Measurements from ENCODE around the gene RIMOC1. TPM values are rescaled to one million over a fixed set of nuclear protein-coding genes. Genes with fewer than 3 reads are reported as not detected.

Gene RIMOC1
- total and polyA plus RNA-seq, 10 of the 15 experiments (the other 5 are each of a cell fraction or from before 2014, with no cell fraction given): 3.9 to 33.1 (median 16.0) TPM

DNA sequence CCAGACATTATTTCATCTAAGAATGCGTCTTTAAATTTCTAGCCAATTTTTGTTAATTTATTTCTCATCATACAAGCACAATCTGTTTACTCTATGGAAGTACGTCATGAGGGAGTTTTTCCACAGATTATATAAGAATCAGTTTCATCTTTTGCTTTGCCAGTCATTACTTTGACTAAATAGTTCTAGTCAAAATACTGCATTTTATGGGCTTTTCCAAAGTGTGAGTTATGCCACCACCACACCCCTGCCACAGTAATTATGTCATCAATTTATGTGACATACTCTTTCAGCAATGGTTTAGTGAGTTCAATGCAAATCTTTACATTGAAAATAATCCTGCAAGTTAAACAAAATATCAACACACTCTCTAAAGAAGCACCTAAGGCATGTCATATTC is 2.0 kb downstream of the RIMOC1 start:
- in situ Hi-C loops (cut with MboI) (loop anchor here (25.0 kb wide), 1 partner anchor 1706 kb away; the partner anchor contains the start of gene NNT), intact Hi-C loops (cut with micrococcal nuclease; ENCODE audit: unreplicated experiment) (no loop called here)
- ATAC-seq: no peak
- BruUV-seq (replicated peaks): no TSS peak
- no peak overlapping the region for H2AFZ ChIP-seq (ENCODE audit: control insufficient read depth, low read depth, low read length)
- ChIA-PET POLR2A (no interaction called here), CTCF (no interaction called here), RAD21 (ENCODE audit: unreplicated experiment) (interaction anchor here (0.8 kb wide), 1 partner anchor 50 kb away, joined by 3 read pairs; no protein-coding TSS in a partner anchor), SMC1A (ENCODE audit: uncharacterized antibody, unreplicated experiment) (interaction anchor here (2.9 kb wide), 1 partner anchor 40 kb away, joined by 16 read pairs; no protein-coding TSS in a partner anchor)
- peak overlapping the region; percentile 33; the same call in 1 of the 2 replicates for H3K4me3 ChIP-seq
- H3K36me3 ChIP-seq (ENCODE audit: control insufficient read depth in 2 of 2, insufficient read depth in 2 of 2, low read length in 1 of 2): peaks cover 2 to 7% of the 10 kb centered on the region in 2 experiments; a peak in 3 of 4 replicates
- H3K9ac ChIP-seq (ENCODE audit: control insufficient read depth, insufficient read depth, low read length): no peak overlapping the region
- 100% methylated on average over 2 of the region's 2 CpGs for WGBS (ENCODE audit: insufficient coverage, insufficient replicate concordance, low lambda C conversion rate, missing lambda C conversion rate)
- no peaks in the 10 kb centered on the region for H3K27me3 ChIP-seq (replicated peaks in 1 of 2; ENCODE audit: control insufficient read depth in 2 of 2, insufficient read depth in 2 of 2, low read length in 1 of 2)
- no peaks in the 10 kb centered on the region for H4K20me1 ChIP-seq (ENCODE audit: control insufficient read depth, insufficient read depth)
- DNase-seq (ENCODE audit: low read depth, low spot score): no peak
- H3K4me1 ChIP-seq (ENCODE audit: control insufficient read depth, insufficient read depth, low read length): peaks cover 5% of the 10 kb centered on the region
- no peak for TF ChIP-seq NR2F1 (conservative IDR thresholded peaks at IDR 0.05)
- TF ChIP-seq BRCA1 (IDR thresholded peaks at IDR 0.05; ENCODE audit: low read depth, low read length): no peak
- no peak for FAIRE-seq
- no peak overlapping the region for H3K27ac ChIP-seq (ENCODE audit: control insufficient read depth, insufficient read depth)
- peak overlapping the region; percentile 69 for H3K4me2 ChIP-seq (ENCODE audit: control insufficient read depth, insufficient read depth)
- no peaks in the 10 kb centered on the region for H3K9me3 ChIP-seq (replicated peaks; ENCODE audit: control insufficient read depth, insufficient read depth, low read length)
- peaks cover 29% of the 10 kb centered on the region for H3K79me2 ChIP-seq (ENCODE audit: control insufficient read depth, insufficient read depth, low read length)

DNA sequence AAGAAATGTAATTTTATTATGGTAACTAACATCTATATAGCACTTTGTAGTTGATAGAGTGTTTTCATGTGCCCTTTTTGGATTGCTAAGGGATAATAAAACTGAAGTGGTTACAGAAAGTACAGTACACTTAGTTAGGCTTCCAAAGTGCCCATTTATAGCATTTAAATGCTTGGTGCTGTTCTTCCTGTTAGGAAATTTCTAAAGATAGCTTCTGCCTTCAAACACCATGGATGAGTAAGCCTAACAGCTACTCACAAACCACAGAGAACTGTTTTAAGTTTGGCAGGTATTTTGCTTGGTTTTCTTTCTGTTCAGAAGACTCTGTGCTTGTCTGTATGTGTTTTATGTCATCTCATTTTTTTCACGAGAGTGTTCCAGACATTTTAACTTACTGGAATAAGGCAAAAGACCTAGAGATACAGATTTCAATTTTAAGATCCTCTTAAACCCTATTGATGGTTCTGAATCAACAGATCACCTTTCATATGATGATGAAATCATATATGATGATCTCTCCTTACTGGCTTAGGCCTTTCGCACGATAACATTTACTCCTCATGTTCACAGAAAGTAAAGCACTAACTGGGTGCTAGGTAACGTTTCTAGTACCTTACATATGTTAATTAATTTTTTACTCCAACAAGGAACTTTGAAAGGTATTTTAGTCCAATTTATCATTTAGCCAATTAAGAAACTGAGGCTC is 4.4 kb downstream of the RIMOC1 start:
- Histone ChIP-seq H3K4me3 (no peak overlapping the region), H3K27me3 (replicated peaks in 1 of 2; ENCODE audit: control insufficient read depth in 2 of 2, insufficient read depth in 2 of 2, low read length in 1 of 2) (no peaks in the 10 kb centered on the region), H2AFZ (ENCODE audit: control insufficient read depth, low read depth, low read length) (no peak overlapping the region), H3K9me3 (replicated peaks; ENCODE audit: control insufficient read depth, insufficient read depth, low read length) (no peaks in the 10 kb centered on the region; the same call in 2 of the 3 replicates), H3K4me1 (ENCODE audit: control insufficient read depth, insufficient read depth, low read length) (peaks cover 5% of the 10 kb centered on the region), H3K36me3 (ENCODE audit: control insufficient read depth in 2 of 2, insufficient read depth in 2 of 2, low read length in 1 of 2) (peaks cover 2 to 22% of the 10 kb centered on the region in 2 experiments; a peak in 3 of 4 replicates), H3K4me2 (ENCODE audit: control insufficient read depth, insufficient read depth) (no peak overlapping the region), H3K79me2 (ENCODE audit: control insufficient read depth, insufficient read depth, low read length) (peaks cover 29% of the 10 kb centered on the region), H4K20me1 (ENCODE audit: control insufficient read depth, insufficient read depth) (no peaks in the 10 kb centered on the region), H3K27ac (ENCODE audit: control insufficient read depth, insufficient read depth) (no peak overlapping the region), H3K9ac (ENCODE audit: control insufficient read depth, insufficient read depth, low read length) (no peak overlapping the region)
- no peak for DNase-seq (ENCODE audit: low read depth, low spot score)
- RAD21 ChIA-PET (ENCODE audit: unreplicated experiment): interaction anchor here (1.3 kb wide), 1 partner anchor 148 kb away, joined by 5 read pairs; no protein-coding TSS in a partner anchor
- ATAC-seq: no peak
- in situ Hi-C loops (cut with MboI): loop anchor here (25.0 kb wide), 1 partner anchor 1704 kb away; the partner anchor contains the start of gene NNT
- no peak for FAIRE-seq
- 78% methylated on average over 4 of the region's 4 CpGs for WGBS (ENCODE audit: insufficient coverage, insufficient replicate concordance, low lambda C conversion rate, missing lambda C conversion rate)
- POLR2A ChIA-PET: no interaction called here
- SMC1A ChIA-PET (ENCODE audit: uncharacterized antibody, unreplicated experiment): no interaction called here
- BruUV-seq (replicated peaks): no TSS peak
- CTCF ChIA-PET: no interaction called here
- intact Hi-C loops (cut with micrococcal nuclease; ENCODE audit: unreplicated experiment): no loop called here
- TF ChIP-seq BCL11A (IDR thresholded peaks at IDR 0.05; ENCODE audit: low read depth, low read length): no peak
- TF ChIP-seq MTA2 (IDR thresholded peaks at IDR 0.05; ENCODE audit: low read depth): no peak
- no peak for TF ChIP-seq NR2C2 (IDR thresholded peaks at IDR 0.05; ENCODE audit: borderline replicate concordance, control insufficient read depth, insufficient read length, low read depth)
- TF ChIP-seq, protein P1, sequence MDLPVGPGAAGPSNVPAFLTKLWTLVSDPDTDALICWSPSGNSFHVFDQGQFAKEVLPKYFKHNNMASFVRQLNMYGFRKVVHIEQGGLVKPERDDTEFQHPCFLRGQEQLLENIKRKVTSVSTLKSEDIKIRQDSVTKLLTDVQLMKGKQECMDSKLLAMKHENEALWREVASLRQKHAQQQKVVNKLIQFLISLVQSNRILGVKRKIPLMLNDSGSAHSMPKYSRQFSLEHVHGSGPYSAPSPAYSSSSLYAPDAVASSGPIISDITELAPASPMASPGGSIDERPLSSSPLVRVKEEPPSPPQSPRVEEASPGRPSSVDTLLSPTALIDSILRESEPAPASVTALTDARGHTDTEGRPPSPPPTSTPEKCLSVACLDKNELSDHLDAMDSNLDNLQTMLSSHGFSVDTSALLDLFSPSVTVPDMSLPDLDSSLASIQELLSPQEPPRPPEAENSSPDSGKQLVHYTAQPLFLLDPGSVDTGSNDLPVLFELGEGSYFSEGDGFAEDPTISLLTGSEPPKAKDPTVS (IDR thresholded peaks at IDR 0.05; ENCODE audit: low read depth, low read length): no peak
- no peak for TF ChIP-seq KDM1A (IDR thresholded peaks at IDR 0.05; ENCODE audit: borderline replicate concordance)
- no peak for TF ChIP-seq BHLHE40 (IDR thresholded peaks at IDR 0.05; ENCODE audit: borderline replicate concordance in 1 of 2, low read depth in 2 of 2, low read length in 1 of 2)
- TF ChIP-seq ZNF24 (IDR thresholded peaks at IDR 0.05): no peak
- TF ChIP-seq POLR2A (IDR thresholded peaks at IDR 0.05; ENCODE audit: low read depth, low read length): no peak
- TF ChIP-seq, protein P2, sequence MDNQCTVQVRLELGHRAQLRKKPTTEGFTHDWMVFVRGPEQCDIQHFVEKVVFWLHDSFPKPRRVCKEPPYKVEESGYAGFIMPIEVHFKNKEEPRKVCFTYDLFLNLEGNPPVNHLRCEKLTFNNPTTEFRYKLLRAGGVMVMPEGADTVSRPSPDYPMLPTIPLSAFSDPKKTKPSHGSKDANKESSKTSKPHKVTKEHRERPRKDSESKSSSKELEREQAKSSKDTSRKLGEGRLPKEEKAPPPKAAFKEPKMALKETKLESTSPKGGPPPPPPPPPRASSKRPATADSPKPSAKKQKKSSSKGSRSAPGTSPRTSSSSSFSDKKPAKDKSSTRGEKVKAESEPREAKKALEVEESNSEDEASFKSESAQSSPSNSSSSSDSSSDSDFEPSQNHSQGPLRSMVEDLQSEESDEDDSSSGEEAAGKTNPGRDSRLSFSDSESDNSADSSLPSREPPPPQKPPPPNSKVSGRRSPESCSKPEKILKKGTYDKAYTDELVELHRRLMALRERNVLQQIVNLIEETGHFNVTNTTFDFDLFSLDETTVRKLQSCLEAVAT (IDR thresholded peaks at IDR 0.05): no peak
